CD4-positive, alpha-beta T cell treated with Interferon alpha-2 for 1 hour (primary cell): ENCODE data around the gene SUGCT.

Experiments
- DNase-seq, 2 donors: peaks; one replicate each; pipeline ENCODE4 v3.0.0-alpha.2; 2020 to 2022

Gene SUGCT

DNA sequence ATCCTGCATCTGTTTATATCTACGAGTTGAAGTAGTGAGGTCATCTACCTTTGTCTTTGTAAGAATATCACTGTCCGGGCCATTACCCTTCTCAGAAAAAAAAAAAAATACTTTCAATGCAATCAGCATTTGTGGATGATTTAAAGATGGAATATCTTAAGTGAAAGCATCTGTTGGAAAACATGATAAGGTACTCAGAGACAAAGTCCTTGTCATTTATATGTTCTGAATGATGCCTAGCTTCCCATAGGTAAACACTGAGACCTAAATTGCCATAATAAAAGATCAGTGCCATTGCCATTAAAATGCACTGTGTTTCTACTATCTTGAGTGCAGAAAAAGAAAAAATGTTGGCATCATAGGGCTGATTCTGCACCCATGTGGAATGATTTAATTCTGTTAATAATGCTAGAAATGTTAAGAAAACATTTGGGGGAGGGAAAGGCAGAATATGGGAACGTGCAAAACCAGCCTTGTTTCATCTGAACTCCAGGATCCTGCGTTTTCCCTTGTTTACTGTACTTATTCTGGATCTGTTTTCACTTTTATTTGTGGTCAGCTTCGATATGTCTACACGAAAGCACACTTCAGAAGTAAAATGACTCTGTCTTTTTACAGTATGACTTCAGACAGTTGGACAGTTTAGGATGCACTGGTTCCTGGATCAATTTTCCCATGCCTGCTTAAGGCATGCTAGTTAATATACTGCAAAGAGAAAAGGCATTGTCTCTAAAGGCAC is 669.8 kb downstream of the SUGCT start:
- no peak for DNase-seq

GRCh38 chr7:40805361-40805760 is 670.6 kb downstream of the SUGCT start:
- DNase-seq = no peak

- no peak for DNase-seq
These were observed 673.7 kb downstream of the SUGCT start for GRCh38 chr7:40808378-40808942.

- DNase-seq = no peak
These were observed 675.5 kb downstream of the SUGCT start for GRCh38 chr7:40810274-40810673.

DNA sequence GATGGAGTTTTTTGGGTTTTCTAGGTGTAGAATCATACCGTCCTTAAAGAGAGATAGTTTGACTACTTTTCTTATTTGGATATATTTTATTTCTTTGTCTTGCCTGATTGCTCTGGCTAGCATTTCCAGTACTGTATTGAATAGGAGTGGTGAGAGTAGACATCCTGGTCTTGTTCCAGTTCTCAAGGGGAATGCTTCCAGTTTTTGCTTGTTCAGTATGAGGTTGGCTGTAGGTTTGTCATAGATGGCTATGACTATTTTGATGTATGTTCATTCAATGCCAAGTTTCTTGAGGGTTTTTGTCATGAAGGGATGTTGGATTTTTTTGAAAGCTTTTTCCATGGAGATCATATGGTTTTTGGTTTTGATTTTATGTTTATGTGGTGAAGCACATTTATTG is 676.9 kb downstream of the SUGCT start:
- DNase-seq = no peak

GRCh38 chr7:40815022-40815421 is 680.2 kb downstream of the SUGCT start:
- DNase-seq = no peak

GRCh38 chr7:40815512-40815911 is 680.7 kb downstream of the SUGCT start:
- DNase-seq = no peak

- no peak for DNase-seq
These were observed 688.1 kb downstream of the SUGCT start for GRCh38 chr7:40822861-40823260.

DNA sequence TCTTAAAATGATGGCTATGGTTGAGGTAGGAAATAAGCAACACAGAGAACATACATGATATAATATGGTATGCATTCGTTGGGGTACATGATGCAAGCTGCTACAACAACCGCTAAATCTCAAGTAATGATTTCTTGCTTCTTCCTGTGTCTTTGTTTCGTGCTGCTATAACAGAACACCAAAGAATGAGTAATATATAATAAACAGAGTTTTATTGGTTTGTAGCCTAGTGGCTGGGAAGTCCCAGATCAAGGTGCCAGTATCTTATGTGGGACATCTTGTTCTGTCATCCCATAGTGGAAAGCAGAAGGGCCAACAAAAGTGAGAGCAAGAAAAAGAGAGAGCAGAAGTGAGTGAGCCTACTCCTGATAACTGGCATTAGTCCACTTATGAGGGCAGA is 689.7 kb downstream of the SUGCT start:
- DNase-seq = no peak

DNA sequence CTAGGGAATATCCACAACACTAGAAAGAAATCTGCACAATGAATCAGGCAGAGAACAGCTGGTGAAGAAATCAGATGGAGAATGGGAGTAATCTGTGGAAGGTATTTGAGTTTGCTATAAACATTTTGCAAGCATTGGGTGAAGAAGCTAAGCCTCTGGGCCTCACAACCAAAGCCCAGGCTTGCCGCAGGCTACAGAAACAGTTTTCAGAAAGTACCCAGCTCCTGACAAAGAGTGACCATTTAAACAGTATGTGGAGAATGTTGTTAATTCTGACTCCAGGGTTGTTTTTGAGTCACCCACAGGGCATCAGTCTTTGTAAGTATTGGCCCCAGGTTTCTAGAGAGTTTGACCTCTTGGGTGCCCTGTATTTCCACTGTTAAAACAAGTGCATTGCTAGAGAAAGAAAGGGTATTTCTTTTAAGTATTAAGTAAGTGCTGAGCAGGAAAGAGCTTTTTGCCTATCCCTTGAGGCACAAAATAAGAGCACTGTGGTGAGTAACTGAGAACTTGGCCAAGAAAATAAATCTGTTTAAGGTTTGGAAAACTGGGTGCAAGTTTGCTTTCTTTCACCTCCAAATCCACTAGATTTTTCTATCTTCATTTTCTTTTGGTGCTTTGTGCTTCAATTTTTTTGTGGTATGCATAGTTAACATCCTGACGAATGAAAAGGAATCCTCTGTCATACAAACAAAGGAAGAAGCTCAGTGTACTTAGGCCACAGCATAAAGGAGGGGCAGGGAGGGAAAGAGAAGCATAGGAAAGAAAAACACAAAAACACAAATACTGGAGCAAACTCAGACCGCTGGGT is 691.8 kb downstream of the SUGCT start:
- no peak for DNase-seq

DNA sequence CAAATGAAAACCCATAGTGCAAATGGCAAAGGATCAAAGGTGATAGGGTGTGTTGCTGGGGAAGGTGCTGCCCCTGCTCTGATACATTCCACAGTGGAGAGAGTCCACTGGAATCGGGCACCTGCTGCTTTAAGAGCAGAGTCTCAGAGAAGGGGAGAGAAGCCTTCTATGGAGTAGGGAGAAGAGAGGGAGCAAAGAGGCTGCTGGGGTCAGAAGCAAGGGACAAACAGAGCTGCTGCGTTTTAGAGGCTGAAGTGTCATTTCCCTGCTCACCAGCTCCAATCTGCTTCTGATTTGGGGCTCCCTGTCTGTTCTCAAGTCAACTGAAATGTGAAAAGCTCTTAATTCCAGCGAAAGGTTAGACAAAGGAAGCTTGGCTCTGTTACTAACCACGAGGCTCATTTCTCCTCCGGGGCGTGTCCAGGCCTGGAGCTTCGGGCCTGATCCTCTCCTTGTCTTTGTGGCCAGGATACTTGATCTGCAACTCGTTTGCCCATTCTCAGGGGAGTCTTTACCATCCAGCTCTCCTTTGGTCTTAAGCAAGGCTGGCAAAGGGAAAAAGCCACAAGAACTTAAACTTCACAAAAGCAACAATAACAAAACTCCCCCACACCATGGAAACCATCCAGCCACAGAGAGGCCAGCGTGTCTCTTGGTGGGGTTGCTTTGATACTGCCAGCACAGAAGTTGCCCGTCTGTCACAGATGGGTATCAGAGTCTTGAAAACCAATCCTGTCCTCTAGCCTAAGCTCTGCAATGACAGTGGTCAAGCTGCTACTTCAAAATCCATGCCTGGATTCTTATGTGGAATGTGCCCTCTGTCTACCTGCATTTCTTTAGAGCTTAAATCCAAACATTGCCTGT is 692.6 kb downstream of the SUGCT start:
- no peak for DNase-seq

GRCh38 chr7:40828686-40829600 is 694.1 kb downstream of the SUGCT start:
- DNase-seq = no peak

DNA sequence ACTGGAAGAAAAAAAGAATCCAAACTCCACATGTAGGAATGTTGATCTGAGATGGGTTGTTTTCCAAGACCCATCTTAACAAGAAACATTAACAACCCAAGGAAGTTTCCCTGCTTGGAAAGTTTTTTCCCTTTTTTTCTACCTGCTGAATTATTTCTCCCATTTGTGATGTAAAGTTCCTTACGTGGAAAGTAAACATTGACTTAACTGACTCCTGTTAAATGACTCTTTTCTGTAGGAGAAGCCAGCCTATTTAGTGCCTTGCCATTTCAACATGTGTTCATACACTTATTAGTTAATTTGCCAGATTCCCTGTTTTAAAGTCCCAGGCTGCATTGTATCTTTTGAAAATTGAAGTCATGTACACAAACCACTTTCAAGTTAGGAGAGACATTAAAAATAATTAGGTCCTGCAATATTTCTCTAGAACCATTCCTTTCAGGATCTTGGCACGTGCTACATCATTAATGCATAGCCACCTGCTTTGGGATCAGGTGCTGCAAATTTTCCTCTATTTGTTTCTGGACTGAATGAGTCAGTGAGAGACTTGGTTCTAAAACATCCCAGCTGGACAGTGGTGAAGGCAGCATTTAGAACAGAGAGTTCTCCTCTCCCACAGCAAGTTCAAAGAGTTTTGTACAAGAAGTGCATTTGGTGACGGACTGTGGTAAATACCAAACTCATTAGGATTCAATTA is 698.5 kb downstream of the SUGCT start:
- no peak for DNase-seq

DNA sequence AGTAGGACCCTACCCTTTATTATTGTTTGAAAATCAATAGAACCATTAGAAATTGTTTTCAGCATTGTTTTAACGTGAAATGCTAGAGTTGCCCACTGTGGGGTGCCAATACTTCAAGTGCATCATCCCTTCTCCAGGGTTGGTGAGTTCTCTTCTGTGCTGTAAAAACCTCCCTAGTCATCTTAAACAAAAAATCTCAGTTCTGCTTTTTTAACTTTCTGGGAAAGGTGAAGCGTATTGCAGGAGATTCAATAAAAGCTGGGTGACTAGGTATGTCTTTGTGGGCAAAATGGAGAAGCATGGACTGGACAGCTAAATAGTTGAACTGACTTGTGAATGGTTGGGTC is 699.1 kb downstream of the SUGCT start:
- DNase-seq = no peak

GRCh38 chr7:40836218-40836617 is 701.4 kb downstream of the SUGCT start:
- no peak for DNase-seq

GRCh38 chr7:40839881-40840280 is 705.1 kb downstream of the SUGCT start:
- no peak for DNase-seq

DNA sequence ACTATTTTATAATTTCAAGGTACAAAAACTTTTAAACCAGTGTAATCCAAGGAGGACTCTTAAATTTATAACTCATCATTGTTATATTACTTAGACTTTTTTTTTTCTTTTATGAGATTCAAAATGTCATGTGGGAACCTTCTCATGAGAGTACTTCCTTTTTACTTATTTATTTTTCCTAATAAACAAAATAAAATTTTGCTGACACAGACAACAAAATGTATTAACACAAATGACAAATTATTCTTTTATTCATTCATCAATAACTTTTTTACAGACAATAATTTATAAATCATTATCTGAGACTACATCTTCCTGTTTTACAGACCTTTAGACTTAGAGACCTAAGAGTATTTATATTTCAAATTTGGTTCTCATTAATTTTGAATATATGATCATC is 706.2 kb downstream of the SUGCT start:
- no peak for DNase-seq

- no peak for DNase-seq
These were observed 707.8 kb downstream of the SUGCT start for GRCh38 chr7:40842641-40843040.

DNA sequence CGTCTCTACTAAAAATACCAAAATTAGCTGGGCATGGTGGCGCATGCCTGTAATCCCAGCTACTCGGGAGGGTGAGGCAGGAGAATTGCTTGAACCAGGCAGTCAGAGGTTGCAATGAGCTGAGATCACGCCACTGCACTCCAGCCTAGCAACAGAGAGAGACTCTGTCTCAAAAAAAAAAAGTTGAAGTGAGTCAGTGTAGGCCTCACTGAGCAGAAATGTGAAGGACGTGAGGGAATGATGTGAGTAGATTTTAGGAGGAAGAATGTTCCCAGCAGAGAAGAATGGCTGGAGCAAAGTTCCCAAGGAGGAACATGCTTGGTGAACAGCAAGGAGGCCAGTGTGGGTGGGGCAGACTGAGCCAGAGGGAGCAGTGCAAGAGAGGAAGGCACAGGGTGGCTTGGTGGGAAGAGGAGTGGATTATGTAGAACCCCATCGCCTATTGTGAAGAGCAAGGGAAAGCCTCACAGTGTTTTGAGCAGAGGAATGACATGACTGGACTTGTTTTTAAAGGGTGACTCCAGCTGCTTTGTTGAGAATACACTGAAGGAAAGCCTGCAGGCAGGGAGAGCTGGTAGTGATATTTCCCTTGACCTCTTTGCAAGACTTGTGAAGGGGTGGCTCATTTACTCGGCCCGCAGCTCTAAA is 708.7 kb downstream of the SUGCT start:
- DNase-seq = no peak

DNA sequence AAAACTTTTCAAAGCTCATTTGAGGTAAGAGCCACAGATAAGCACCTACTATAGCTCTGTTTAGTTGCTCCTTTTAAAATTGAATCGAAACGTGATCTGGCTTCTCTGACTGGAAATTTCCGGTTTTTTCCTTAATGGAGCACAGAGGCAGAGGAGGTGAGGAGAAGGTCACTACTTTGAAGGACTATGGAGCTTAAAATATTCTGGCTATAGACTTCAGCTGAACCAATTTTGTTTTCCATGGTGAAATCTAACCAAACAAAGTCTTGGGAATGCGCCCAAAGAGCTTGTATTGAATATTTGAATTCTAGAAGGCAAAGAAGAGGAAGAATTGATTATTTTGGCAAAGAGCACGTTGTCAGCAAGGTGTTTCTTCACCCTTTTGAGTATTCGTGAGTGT is 711.1 kb downstream of the SUGCT start:
- no peak for DNase-seq

DNA sequence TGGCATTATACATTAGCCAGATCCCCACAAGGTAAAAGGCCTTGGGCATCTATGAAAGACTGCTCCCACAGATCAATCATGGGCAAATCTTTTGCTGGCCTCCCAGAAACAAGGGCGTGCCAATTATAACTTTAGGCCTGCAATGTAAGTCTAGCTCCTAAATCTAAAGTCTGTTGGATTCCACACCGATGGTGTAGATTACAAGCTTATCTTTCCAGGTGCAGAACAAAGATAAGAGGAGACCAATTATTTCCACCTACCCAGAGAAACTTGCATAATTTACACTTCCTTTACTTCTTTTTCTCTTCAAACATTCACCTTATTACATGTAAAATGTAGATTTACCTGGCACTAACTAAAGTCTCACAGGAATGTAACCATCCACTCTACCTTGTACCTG is 713.1 kb downstream of the SUGCT start:
- DNase-seq = no peak
